Astrocyte (in vitro differentiated cells and primary cell): Measurements from ENCODE around the gene SCAI. TPM values are rescaled to one million over a fixed set of nuclear protein-coding genes. Genes with fewer than 3 reads are reported as not detected.
"Not testable (repeated sequence)": the region's sequence is repeated elsewhere in the genome, so short reads cannot be mapped to it uniquely, and the experiment has no call there.

Source experiments
- DNase-seq: peaks from one replicate; pipeline ENCODE4 v3.0.0-alpha.2; 2010; ENCODE audit warnings: low read depth
- FAIRE-seq: peaks from 2 replicates; lab custom pipeline; 2011; peaks lifted over from hg19 to GRCh38; lab: Jason Lieb, UNC
- H2AFZ ChIP-seq: 2 replicates; pipeline ENCODE4 v1.6.0; 2012; ENCODE audit warnings: low read depth, low read length, inconsistent platforms
- H3K27ac ChIP-seq: 2 replicates; pipeline ENCODE4 v1.5.1; 2011; ENCODE audit warnings: low read depth, low read length, inconsistent platforms
- H3K27me3 ChIP-seq: 2 replicates; pipeline ENCODE4 v1.6.0; 2011; ENCODE audit warnings: low read length, inconsistent platforms; ENCODE audit not compliant: insufficient read depth
- H3K36me3 ChIP-seq: 2 replicates; pipeline ENCODE4 v1.5.1; 2011; ENCODE audit warnings: low read length, inconsistent platforms; ENCODE audit not compliant: insufficient read depth
- H3K4me1 ChIP-seq: 2 replicates; pipeline ENCODE4 v1.5.1; 2011; ENCODE audit warnings: low read length, inconsistent platforms; ENCODE audit not compliant: insufficient read depth
- H3K4me2 ChIP-seq: 2 replicates; pipeline ENCODE4 v1.6.0; 2012; ENCODE audit warnings: low read length, inconsistent platforms
- H3K4me3 ChIP-seq: 2 replicates; pipeline ENCODE4 v1.5.1; 2011; ENCODE audit warnings: low read depth, mild to moderate bottlenecking, low read length, inconsistent platforms; ENCODE audit not compliant: insufficient read depth
- H3K79me2 ChIP-seq: 2 replicates; pipeline ENCODE4 v1.6.0; 2012; ENCODE audit warnings: mild to moderate bottlenecking, low read length, inconsistent platforms; ENCODE audit not compliant: insufficient read depth
- H3K9ac ChIP-seq: 2 replicates; pipeline ENCODE4 v1.6.0; 2012; ENCODE audit warnings: mild to moderate bottlenecking, low read length, inconsistent platforms
- H3K9me3 ChIP-seq: 2 replicates; pipeline ENCODE4 v1.5.1; 2012; ENCODE audit warnings: low read depth, mild to moderate bottlenecking, low read length, inconsistent platforms; ENCODE audit not compliant: insufficient read depth
- H4K20me1 ChIP-seq: 2 replicates; pipeline ENCODE4 v1.6.0; 2012; ENCODE audit warnings: low read length, inconsistent platforms; ENCODE audit not compliant: insufficient read depth
- H3K27ac Mint-ChIP-seq: one replicate; pipeline ENCODE4 v1.8.0; 2021; ENCODE audit warnings: mild to moderate bottlenecking, mixed read lengths; ENCODE audit not compliant: unreplicated experiment
- H3K27me3 Mint-ChIP-seq: one replicate; pipeline ENCODE4 v1.8.0; 2021; ENCODE audit warnings: low read depth, mixed read lengths; ENCODE audit not compliant: unreplicated experiment
- H3K36me3 Mint-ChIP-seq: one replicate; pipeline ENCODE4 v1.8.0; 2021; ENCODE audit warnings: low read depth, mixed read lengths; ENCODE audit not compliant: unreplicated experiment
- H3K4me1 Mint-ChIP-seq: one replicate; pipeline ENCODE4 v1.8.0; 2021; ENCODE audit warnings: low read depth, mixed read lengths; ENCODE audit not compliant: unreplicated experiment
- H3K4me3 Mint-ChIP-seq: one replicate; pipeline ENCODE4 v1.8.0; 2021; ENCODE audit warnings: mild to moderate bottlenecking, moderate library complexity, mixed read lengths; ENCODE audit not compliant: unreplicated experiment
- H3K9me3 Mint-ChIP-seq: one replicate; pipeline ENCODE4 v1.8.0; 2021; ENCODE audit warnings: mild to moderate bottlenecking, mixed read lengths; ENCODE audit not compliant: unreplicated experiment
- CTCF ChIP-seq: IDR thresholded peaks from 2 replicates; pipeline ENCODE4 v1.5.1; 2011; ENCODE audit warnings: low read depth, mild to moderate bottlenecking, inconsistent platforms, low read length, moderate library complexity; ENCODE audit not compliant: insufficient read depth
- EZH2 ChIP-seq: IDR thresholded peaks from 2 replicates; pipeline ENCODE4 v1.6.1; 2012; ENCODE audit warnings: mild to moderate bottlenecking, low read length, inconsistent platforms; ENCODE audit not compliant: insufficient read depth
- total RNA-seq: library from RNA; stranded (reverse); gene quantifications from 2 replicates; pipeline ENCODE4 v1.2.1, GENCODE V29; 2021

SCAI gene
- total RNA-seq, 1 donor from 2014 or later: 6.8 TPM

- H3K4me1 ChIP-seq: no peaks in the 10 kb centered on the region
- FAIRE-seq (no peak), DNase-seq (no peak)
- no peak overlapping the region for H3K27ac Mint-ChIP-seq
- no peak overlapping the region for H3K4me3 Mint-ChIP-seq
- H3K4me1 Mint-ChIP-seq: no peaks in the 10 kb centered on the region
- no peaks in the 10 kb centered on the region for H3K9me3 Mint-ChIP-seq
- H2AFZ ChIP-seq: no peak overlapping the region
- H3K4me2 ChIP-seq: no peak overlapping the region
- H4K20me1 ChIP-seq: no peaks in the 10 kb centered on the region
- peaks cover 8% of the 10 kb centered on the region for H3K36me3 Mint-ChIP-seq
- H3K27ac ChIP-seq: no peak overlapping the region
- H3K36me3 ChIP-seq: peaks cover 3% of the 10 kb centered on the region
- TF ChIP-seq CTCF: no peak
- no peak overlapping the region for H3K4me3 ChIP-seq
- H3K9me3 ChIP-seq: no peaks in the 10 kb centered on the region
- no peaks in the 10 kb centered on the region for H3K79me2 ChIP-seq
- H3K9ac ChIP-seq: no peak overlapping the region
- no peaks in the 10 kb centered on the region for H3K27me3 ChIP-seq
- H3K27me3 Mint-ChIP-seq: no peaks in the 10 kb centered on the region
Measured at GRCh38 chr9:125021069-125021468, 122.3 kb downstream of the SCAI start.

DNA sequence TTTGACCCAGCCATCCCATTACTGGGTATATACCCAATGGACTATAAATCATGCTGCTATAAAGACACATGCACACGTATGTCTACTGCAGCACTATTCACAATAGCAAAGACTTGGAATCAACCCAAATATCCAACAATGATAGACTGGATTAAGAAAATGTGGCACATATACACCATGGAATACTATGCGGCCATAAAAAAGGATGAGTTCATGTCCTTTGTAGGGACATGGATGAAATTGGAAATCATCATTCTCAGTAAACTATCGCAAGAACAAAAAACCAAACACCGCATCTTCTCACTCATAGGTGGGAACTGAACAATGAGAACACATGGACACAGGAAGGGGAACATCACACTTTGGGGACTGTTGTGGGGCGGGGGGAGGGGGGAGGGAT, 127.7 kb downstream of the SCAI start:
- H3K4me1 ChIP-seq, H3K27ac ChIP-seq, FAIRE-seq, H3K4me2 ChIP-seq, H3K4me1 Mint-ChIP-seq, H3K36me3 Mint-ChIP-seq, H3K27me3 Mint-ChIP-seq, H3K27me3 ChIP-seq, H3K9me3 Mint-ChIP-seq, H3K4me3 Mint-ChIP-seq, H2AFZ ChIP-seq, H3K79me2 ChIP-seq, H3K27ac Mint-ChIP-seq, H3K9me3 ChIP-seq, DNase-seq, H4K20me1 ChIP-seq, H3K4me3 ChIP-seq, H3K36me3 ChIP-seq, H3K9ac ChIP-seq: not testable (repeated sequence)

GRCh38 chr9:125012013-125012412, 131.3 kb downstream of the SCAI start:
- H3K9me3 ChIP-seq, H3K4me1 ChIP-seq, H3K79me2 ChIP-seq, H3K4me1 Mint-ChIP-seq, H3K9me3 Mint-ChIP-seq, H3K36me3 Mint-ChIP-seq, H3K27ac Mint-ChIP-seq, H3K27ac ChIP-seq, H4K20me1 ChIP-seq, H3K4me2 ChIP-seq, H3K36me3 ChIP-seq, H3K4me3 Mint-ChIP-seq, FAIRE-seq, H2AFZ ChIP-seq, H3K4me3 ChIP-seq, DNase-seq, H3K27me3 Mint-ChIP-seq, H3K9ac ChIP-seq, H3K27me3 ChIP-seq: not testable (repeated sequence)

- Histone ChIP-seq H3K9ac (no peak overlapping the region), H3K4me2 (no peak overlapping the region), H3K27me3 (no peaks in the 10 kb centered on the region), H3K9me3 (no peaks in the 10 kb centered on the region), H2AFZ (no peak overlapping the region), H3K79me2 (no peaks in the 10 kb centered on the region), H3K4me3 (no peak overlapping the region), H3K4me1 (no peaks in the 10 kb centered on the region), H3K36me3 (no peaks in the 10 kb centered on the region), H3K27ac (no peak overlapping the region), H4K20me1 (no peaks in the 10 kb centered on the region)
- FAIRE-seq (no peak), DNase-seq (no peak)
- H3K36me3 Mint-ChIP-seq: peaks cover 7% of the 10 kb centered on the region
- H3K27ac Mint-ChIP-seq: no peak overlapping the region
- no peak overlapping the region for H3K4me3 Mint-ChIP-seq
- TF ChIP-seq CTCF (no peak), EZH2 (no peak)
- peaks cover 3% of the 10 kb centered on the region for H3K9me3 Mint-ChIP-seq
- no peaks in the 10 kb centered on the region for H3K27me3 Mint-ChIP-seq
- H3K4me1 Mint-ChIP-seq: no peaks in the 10 kb centered on the region
Measured at GRCh38 chr9:125008599-125008998, 134.7 kb downstream of the SCAI start.
